ENCODE measurements around the gene PROSER1.

- no peak for TF ChIP-seq CTCF (IDR thresholded peaks at IDR 0.05)
- TF ChIP-seq POLR2A (IDR thresholded peaks at IDR 0.05) = no peak
Observed at GRCh38 chr13:39035204-39035603, 2.7 kb downstream of the PROSER1 start.
